Measurements from ENCODE around the gene ALG8.

Gene ALG8

DNA sequence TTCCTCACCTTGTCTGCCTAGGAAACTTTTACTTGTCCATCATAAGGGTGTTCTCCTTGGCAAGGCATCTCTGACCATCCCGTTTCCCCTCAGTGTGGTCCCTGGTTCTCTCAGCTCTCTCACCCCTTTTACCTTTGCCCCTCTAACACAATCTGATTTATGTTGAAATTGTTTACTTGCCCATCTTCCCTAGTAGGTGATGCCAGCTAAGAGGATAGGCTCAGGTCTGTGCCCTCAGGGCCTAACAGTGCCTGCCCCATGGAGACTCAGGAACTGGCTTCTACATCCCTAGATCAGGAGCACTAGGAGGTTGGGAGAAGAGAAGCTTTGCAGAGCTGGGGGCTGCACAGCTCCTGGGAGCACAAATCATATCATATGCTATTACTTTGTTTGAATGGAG, 21.1 kb upstream of the ALG8 start:
- no peak overlapping the region for H3K4me3 ChIP-seq (ENCODE audit: low read length)
- TF ChIP-seq, protein P1, sequence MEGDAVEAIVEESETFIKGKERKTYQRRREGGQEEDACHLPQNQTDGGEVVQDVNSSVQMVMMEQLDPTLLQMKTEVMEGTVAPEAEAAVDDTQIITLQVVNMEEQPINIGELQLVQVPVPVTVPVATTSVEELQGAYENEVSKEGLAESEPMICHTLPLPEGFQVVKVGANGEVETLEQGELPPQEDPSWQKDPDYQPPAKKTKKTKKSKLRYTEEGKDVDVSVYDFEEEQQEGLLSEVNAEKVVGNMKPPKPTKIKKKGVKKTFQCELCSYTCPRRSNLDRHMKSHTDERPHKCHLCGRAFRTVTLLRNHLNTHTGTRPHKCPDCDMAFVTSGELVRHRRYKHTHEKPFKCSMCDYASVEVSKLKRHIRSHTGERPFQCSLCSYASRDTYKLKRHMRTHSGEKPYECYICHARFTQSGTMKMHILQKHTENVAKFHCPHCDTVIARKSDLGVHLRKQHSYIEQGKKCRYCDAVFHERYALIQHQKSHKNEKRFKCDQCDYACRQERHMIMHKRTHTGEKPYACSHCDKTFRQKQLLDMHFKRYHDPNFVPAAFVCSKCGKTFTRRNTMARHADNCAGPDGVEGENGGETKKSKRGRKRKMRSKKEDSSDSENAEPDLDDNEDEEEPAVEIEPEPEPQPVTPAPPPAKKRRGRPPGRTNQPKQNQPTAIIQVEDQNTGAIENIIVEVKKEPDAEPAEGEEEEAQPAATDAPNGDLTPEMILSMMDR (IDR thresholded peaks at IDR 0.05; ENCODE audit: insufficient read depth, low read depth, low read length, missing control alignments) = no peak
- DNase-seq (ENCODE audit: low read depth) = no peak

DNA sequence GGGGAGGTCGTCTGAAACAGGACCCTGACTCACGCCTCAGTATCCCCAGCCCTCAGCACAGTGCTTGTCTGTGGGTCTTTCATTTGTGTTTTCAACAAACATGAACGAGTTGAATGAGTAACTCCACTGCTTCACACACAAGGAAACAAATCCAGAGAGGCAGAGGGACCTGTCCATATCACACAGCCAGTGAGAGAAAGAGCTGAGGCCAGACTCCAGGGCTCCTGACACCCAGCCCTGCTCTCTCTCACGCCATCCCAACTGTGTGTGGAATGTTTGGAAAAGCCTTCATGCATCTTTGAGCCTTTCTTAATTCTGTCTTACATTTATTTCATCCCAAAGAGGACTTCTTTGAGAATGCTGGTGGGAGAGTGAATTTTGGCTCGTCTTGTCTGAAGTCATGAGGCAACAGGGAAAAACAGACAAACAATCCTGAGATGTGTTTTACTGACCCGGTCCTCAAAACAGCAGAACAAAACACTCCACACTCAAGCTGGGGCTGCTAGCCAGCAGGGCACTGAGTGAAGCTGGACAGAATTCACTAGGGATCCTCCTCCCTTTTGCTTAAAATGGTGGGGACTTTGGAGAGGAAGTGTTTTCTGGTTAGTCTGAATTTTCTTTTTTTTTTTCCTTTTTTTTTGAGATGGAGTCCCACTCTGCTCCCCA, 19.7 kb upstream of the ALG8 start:
- no peak for DNase-seq (ENCODE audit: low read depth)
- TF ChIP-seq, protein P1 (IDR thresholded peaks at IDR 0.05; ENCODE audit: insufficient read depth, low read depth, low read length, missing control alignments) = no peak

DNA sequence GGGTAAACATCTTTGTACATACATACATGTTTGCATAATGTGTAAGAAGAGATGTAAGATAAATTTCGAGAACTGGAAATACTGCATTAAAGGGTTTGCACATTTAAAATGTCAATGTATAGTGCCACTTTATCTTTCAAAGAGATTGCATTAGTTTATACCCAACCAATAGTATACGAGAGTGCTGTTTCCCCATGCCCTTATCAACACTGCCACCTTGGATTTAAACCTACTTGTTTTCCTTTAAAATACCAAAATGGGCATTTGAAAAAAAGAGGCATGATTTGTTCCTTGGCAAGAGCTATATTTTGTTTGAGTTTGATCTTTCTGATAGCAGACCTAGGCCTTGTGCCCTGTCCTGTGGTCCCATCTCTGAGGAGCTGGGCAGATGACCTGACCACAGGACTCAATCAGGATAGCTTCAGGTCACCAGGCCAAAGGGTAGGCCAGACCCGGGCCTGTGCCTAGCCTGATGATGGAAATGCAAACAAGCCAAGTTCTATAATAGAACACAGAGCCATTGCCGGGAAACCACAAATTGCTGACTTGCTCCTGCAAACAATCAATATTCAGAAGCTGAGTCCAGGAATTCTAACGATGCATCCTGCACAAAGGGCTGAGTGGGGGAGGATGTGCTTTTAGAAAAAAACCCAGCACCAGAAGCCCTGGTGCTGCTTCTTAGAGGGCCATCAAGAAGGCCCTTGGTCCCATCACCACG, 16.9 kb upstream of the ALG8 start:
- TF ChIP-seq, protein P1 (IDR thresholded peaks at IDR 0.05; ENCODE audit: insufficient read depth, low read depth, low read length, missing control alignments) = no peak
- H3K4me3 ChIP-seq (ENCODE audit: low read length) = no peak overlapping the region
- no peak for DNase-seq (ENCODE audit: low read depth)

More for the DNA sequence above, 19.7 kb upstream of the ALG8 start:
- H3K4me3 ChIP-seq (ENCODE audit: low read length) = no peak overlapping the region

DNA sequence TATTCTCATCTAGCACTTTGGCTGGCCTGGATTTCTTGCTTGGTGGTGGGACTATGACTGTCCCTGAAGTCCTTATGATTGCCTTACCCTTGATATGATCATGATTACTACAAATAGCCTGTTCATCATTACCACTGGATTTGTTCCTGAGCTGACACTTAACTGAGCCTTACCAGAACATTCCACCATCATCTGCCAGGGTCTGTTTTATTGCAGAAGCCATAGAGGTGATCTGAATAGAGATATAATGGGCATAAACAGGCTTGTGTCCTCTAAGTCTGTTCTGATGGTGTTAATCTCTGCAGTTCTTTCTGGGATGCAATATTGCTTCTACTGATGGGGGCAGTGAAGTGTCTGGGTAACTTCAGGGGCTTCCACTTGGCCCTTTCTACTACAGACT, 12.4 kb upstream of the ALG8 start:
- DNase-seq (ENCODE audit: low read depth) = no peak
- TF ChIP-seq, protein P1 (IDR thresholded peaks at IDR 0.05; ENCODE audit: insufficient read depth, low read depth, low read length, missing control alignments) = no peak
- H3K4me3 ChIP-seq (ENCODE audit: low read length) = no peak overlapping the region

DNA sequence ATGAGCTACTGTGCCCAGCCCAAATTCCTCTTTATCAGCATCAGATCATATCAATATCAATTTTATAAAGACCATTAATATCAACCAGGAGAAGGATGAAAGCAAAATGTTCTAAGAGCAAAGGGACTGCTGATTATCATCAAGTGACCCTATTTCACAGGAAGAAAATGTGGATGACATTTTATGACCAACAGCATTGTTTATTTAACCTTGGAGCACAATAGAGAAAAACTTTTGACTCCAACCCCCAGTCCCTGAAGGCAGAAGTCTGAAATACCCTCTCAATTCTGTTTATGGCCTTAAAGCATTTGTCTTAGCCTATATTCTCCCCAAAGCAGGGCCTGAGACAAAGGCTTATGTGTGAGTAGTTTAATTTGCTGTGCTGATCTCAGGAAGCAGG, 11.3 kb upstream of the ALG8 start:
- TF ChIP-seq, protein P1 (IDR thresholded peaks at IDR 0.05; ENCODE audit: insufficient read depth, low read depth, low read length, missing control alignments) = no peak
- DNase-seq (ENCODE audit: low read depth) = no peak
- H3K4me3 ChIP-seq (ENCODE audit: low read length) = no peak overlapping the region

DNA sequence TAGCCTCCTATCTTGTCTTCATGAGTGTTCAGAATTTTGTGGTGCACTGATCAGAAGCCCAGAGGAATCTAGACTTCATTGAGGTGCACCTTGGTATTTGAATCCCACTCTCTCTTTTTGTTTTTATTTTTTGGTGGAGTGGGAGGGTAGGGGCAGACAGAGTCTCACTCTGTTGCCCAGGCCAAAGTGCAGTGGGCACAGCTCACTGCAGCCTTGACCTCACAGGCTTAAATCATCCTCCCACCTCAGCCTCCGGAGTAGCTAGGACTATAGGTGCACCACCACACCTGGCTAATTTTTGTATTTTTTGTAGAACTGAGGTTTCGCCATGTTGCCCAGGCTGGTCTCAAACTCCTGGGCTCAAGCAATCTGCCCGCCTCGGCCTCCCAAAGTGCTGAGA, 10.9 kb upstream of the ALG8 start:
- TF ChIP-seq, protein P1 (IDR thresholded peaks at IDR 0.05; ENCODE audit: insufficient read depth, low read depth, low read length, missing control alignments) = no peak
- H3K4me3 ChIP-seq (ENCODE audit: low read length) = no peak overlapping the region
- DNase-seq (ENCODE audit: low read depth) = no peak

Data from epithelial cell of esophagus (primary cell).